ENCODE results near the gene KIF26B.
"Not testable (repeated sequence)": the region's sequence is repeated elsewhere in the genome, so short reads cannot be mapped to it uniquely, and the experiment has no call there.

Gene KIF26B

DNA sequence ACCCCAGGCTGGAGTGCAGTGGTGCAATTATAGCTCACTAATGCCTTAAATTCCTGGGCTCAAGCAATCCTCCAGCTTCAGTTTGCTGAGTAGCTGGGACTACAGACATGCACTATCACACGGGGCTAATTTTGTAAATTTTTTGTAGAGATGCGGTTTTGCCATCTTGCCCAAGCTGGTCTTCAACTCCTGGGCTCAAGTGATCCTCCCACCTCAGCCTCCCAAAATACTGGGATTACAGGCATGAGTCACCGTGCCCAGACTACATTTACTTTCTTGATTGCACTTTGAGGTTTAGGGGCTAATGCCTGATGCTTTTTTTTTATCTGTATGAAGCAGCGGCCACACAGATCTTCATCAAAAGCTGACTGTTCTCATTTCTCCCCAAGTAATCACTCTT lies 124.6 kb downstream of the KIF26B start:
- DNase-seq (ENCODE audit: low spot score), result no peak

DNA sequence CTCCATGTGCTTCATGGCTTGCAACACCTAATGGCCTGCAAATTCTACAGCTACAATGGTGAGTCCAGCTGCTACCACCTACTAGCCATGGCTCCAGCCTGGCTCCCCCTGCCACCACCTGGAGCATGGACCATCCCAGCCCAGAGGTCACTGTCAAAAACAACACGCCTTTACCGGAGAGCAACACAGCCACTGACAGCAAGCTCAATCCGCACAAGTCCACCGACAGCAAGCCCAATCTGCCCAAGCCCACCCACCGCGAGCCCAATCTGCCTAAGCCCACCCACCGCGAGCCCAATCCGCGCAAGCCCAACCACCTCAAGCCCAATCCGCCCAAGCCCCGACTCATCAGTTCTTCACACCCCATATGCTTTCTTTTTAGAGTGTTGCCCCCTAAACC lies 128.2 kb downstream of the KIF26B start:
- DNase-seq (ENCODE audit: low spot score), result no peak

DNA sequence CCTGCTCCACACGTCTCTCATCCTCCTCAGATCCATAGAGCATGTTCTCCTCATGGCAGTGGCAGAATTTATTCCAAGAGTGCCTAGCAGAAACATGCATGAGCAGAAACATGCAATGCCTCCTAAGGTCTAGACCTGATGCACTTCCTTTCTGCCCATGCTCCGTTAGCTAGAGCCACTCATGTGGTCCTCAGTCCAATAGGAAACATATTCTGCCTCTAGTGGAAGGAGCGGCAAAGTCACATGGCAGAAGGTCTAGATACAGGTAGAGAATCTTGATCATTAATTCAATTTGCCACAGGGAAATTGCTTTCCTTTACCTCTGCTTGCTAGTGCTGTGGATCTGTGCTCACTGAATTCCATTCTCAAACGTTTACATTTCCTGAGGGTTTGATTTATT lies 130.4 kb downstream of the KIF26B start:
- DNase-seq (ENCODE audit: low spot score), result no peak

DNA sequence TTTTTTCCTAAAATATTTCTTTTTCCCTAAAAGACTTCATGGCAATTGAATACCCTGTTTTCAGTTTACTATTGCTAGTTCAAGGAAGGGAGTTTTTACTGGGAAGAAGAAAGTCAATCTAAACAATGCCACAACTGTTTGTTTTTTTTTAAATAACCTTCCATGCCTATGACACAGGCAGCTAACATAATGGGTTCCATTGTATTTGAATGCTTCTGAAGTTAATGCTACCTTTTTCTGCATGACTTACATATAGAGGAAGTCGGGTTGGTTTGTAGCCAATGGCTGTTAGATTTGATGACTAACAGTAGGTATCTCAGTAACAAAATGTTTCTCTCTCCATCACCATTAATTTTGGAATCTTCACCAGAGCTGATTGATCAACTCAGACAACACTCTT lies 134.0 kb downstream of the KIF26B start:
- no peak for DNase-seq (ENCODE audit: low spot score)

DNA sequence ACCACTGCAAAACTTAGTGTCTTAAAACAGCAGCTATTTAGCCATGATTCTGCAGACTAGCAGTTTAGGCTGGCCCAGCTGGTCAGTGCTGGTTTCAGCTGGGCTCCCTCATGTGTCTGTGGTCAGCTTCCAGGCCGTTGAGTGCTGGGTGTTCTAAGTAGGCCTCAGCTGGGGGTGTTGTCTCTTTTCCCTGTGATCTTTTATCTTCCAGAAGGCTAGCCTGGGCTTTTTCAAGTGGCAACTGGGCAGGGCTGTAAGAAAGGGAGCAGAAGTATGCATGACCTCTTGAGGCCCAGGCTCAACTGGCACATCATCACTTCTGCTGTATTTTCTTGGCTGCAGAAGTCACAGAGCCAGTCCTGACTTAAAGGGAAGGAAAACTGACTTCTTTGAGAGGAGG lies 136.1 kb downstream of the KIF26B start:
- no peak for DNase-seq (ENCODE audit: low spot score)

DNA sequence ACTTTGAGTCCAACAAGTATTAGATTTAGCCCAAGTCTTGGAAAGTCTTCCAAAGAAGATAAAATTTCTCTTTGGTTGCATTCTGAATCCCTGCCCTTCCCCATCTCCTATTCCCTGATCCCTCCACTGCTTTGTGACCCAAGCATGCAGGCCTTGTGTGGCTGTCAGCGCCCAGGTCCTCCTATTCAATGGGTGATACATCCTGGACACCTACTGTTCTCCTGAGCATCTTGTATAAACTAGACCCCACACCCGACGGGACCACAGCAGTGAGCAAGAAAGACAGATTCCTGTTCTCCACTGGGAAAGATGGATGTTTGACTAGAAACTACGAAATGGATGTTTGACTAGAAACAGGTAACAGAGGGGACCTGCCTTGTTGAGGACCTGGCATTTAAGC lies 136.6 kb downstream of the KIF26B start:
- DNase-seq (ENCODE audit: low spot score), result no peak

DNA sequence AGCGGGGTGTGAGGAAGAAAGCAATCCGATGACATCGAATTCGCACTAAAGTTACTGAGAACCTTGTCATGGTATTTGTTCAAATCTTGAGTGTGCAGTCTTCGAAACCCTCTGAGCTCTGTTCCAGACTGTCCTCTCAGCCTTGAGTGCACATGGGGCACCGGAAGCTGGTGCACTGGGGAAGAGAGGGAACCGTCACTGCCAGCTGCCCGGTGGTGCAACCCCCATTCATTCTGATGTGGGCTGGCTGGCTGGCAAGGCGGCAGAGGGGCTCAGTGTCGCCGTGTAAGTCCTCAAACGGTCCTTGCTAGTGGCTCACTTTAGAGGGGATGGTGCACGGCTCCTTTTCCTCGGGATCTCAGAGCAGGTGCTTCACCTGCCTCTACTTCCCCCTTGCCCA lies 137.4 kb downstream of the KIF26B start:
- DNase-seq (ENCODE audit: low spot score), result no peak

DNA sequence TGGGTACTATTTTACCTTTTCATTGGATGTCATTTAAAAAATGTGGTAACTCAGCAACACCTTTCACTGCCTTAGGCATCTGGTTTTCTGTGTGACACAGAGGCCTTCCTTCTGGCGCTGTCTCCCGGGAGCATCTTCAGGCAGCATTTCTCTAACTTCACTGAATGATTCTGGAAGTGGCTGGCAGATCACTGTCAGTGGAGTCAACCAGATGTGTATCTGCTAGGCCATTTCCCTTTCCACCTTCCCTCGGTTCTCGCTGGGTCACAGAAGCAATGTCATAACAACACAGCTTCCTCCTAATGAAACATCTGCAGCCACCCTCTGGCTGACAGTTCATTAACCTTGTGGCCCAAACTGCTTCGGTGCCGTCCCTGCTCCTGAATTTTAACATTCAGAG lies 137.8 kb downstream of the KIF26B start:
- no peak for DNase-seq (ENCODE audit: low spot score)

DNA sequence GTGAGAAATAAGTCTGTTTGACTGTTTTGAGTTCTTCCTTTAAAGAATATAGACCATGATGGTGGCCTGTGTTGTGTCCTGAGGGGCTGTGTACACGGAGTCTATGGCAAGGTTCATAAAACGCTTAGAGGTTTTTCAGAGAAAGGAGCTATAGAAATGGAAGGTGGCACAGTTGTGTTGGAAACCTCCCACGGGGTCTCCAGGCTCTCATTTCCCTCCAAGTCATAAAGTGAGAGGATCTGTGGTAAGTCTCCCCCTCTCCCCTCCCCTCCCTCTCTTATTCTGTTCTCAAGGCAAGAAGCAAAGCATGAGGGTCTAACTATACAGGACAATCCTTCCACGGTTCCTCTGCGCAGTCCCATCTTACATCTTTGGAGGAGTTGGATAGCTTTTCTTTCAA lies 139.2 kb downstream of the KIF26B start:
- no peak for DNase-seq (ENCODE audit: low spot score)

DNA sequence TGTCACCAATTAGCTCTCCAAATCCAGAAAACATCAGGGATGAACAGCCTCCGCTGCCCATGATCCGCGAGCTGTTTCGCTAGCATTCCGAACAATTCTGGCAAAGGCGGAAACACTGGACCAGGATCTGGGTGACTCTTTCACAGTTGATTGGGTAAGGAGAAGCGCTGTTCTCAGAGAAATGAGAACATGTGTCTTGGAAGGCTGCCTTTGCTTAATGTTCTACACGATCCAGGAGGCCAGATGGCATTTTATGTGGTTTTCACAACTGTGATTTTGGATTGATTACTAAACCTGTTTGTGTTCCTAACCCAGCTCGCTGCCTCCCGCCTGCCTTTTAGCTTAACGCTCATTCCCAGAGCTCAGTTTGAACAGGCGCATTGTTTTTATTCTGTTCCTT lies 144.0 kb downstream of the KIF26B start:
- DNase-seq (ENCODE audit: low spot score), result no peak

DNA sequence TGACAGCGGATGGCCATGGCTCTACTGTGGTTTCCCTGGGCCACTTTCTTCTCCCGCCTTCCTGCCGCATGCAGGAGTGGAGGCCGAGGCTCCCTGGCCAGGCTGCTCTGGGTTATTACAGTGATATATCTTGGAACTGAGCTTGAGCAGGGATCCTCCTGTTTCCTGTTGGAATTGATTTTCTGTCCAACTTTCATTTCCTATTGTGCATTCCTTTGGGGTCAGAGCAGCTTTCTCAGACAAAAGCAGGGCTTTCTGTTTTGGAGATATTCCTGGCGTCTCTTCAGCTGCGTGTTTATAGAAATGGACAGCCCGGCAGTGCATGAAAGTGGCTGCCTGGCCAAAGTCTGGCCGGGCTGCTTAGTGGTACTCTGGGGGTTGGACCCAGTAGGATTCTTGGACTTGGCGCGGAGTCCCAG lies 146.4 kb downstream of the KIF26B start:
- no peak for DNase-seq (ENCODE audit: low spot score)

DNA sequence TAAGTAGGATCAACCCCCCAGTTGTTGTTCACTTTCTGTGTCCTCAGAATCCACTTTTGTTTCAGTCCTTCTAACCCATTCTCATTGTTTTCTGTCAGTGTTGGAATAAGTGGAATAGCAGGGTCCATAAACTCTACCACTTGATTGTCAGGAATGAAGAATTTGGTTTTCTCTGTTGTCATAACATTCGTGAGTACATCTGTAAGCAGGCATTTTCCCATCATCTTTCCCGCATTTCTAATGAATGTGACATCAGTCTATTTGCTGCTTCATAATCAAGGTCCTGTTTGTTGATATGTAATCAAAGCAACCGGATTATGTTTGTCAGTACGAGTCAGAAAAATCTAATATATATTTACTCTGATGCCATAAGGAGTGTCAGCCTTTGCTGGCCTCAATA lies 147.1 kb downstream of the KIF26B start:
- DNase-seq (ENCODE audit: low spot score), result no peak

DNA sequence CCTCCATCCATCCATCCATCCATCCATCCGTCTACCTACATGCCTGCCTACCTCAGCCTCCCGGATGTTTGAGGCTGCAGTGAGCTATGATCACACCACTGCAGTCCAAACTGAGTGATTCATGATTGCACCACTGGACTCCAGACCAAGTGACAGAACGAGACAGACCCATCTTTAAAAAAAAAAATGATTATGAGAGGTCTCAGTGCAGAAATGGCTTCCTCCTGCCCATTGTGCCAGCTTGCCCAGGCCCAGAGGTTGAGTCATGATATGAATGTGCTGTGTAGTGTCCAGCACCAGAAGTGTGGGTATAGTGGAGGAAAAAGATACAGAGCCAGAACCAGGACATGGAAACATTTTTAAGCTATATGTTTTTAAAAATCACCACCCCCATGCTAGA lies 149.9 kb downstream of the KIF26B start:
- DNase-seq (ENCODE audit: low spot score), result no peak

DNA sequence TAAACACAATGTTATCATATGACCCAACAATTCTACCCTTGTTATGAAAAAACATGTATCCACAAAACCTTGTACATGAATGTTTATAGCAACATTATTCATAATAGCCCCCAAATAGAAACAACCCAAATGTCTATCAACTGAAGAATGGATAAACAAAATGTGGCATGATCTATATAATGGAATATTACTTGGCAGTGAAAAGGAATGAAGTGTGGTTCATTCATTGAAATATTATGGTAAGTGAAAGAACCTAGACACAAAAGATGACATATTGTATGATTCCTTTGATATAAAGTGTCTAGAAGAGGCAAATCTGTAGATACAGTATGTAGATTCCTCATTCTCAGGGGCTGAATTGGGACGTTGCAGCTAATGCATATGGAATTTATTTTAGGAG lies 151.2 kb downstream of the KIF26B start:
- DNase-seq (ENCODE audit: low spot score), result no peak

DNA sequence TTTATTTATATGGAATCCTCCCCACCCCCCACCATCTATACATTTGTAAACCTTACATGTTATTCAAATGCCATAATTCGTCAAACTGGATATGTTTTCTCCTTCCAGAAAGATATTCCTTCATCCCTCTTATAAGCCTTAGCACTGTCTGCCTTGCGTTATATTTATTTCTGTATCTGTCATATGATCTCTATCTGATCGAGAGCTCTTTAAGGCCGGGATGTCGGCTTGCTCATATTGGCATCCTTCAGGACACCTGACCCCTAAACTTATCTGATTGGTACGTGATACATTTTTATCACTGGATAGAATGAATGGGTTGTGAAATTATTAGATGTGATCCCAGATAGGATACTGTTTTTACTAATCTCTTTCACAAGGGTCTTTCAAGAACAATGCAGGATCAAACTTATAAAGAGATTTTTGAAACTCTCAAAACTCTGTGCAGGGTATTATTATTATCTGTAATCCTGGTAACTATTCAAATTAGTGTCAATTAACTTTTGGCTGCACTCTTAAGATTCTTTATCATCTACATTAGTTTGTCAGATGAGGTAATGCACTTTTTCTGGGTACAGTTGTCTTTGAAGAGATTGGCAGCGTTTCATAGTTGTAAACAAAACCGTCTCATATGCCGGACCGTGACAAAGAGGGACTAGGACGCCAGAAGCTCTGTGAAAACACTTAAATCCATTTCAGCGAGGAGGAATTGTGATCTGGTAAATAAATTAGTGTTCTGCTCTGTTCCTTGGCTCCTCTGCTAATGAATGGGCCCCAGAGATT lies 152.0 kb downstream of the KIF26B start:
- DNase-seq (ENCODE audit: low spot score), result no peak

DNA sequence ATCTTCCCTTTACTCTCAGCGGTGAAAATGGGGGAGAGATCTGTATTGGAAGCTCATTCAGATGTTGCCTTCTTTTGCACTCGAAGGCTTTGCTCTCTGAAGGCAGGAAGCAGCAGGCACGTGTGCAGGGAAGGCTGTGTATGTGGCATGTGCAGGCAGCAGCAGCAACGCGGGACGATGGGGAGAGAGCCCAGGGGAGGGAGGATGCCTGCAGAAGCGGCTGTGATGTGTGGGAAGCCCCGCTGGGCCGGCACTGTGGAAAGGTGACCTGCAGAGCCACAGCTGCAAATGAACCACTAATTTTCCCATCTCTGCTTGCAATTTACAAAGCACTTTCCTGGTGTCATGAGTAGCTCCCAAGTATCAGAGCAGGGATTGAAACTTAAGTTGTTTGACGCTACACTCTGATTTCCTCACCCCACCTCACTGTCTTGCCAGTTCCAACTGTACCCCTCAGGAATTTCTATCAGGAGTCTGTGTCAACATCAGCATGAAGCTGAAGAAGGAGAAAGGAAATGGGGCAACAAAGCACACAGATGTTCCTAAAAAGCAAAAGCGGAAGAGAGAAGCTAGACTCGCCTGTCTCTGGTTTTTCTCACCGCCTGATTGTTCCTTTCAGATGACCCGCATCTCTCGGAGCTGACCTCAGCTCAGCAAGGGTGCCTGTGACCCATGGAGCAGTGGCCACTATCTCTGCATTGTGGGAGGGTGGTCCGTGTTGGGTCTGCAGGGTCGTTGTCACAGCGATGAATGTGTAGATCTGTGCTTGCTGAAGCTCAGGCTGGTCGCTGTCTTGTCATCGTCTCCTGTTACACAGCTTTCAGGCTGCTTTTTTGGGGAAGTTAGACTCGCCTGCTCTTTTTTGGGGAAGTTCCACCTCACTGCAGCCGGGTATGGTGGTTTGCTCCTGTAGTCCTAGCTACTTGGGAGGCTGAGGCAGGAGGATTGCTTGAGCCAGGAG lies 156.1 kb downstream of the KIF26B start:
- DNase-seq (ENCODE audit: low spot score), result no peak

DNA sequence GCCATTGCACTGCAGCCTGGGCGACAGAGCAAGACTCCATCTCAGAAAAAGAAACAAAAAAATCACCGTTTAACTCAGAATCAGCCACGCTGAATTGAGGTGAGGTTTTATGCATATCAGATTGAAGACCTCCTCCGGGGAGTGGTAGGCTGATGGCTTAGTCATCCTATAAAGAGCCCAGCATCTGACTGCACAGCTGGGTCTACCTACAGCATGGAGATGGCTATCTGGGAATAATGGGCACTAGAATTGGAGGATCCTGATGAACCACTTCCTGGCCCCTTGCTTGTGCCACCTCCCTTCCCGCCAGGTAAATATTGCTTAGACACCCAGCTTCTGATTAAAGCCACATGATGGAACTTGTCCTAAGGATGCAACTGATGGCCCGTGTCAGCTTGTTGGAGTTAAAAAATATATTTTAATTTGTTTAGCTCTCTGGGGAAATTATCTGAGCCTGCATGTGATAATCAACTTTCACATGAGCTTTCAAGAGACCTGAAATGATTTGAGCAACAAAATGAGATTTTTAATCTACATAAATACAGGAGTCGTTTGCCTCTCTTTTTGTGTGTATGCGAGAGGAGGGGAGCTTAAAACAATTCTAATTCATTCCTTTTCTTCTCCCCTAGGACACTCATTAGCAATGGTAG lies 157.2 kb downstream of the KIF26B start:
- DNase-seq (ENCODE audit: low spot score), result no peak

DNA sequence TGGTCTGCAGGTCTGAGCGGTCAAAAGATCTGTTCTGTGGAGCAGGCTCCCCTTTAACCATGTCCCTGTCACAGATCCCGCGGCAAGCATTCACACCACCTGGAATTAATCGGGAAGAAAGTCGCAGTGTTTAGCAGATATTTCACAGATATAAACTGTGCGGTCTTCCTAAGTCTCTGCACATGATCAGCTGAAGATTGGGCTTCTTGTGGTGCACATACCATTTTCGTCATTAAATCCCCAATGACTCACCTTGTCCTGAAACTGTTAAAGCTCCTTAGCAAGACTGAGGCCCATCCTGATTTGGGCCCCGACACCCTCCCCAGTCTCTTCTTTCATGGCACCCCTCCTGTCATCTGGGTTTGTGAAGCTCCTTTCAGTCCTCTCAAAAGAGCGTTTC lies 158.8 kb downstream of the KIF26B start:
- DNase-seq (ENCODE audit: low spot score), result no peak

DNA sequence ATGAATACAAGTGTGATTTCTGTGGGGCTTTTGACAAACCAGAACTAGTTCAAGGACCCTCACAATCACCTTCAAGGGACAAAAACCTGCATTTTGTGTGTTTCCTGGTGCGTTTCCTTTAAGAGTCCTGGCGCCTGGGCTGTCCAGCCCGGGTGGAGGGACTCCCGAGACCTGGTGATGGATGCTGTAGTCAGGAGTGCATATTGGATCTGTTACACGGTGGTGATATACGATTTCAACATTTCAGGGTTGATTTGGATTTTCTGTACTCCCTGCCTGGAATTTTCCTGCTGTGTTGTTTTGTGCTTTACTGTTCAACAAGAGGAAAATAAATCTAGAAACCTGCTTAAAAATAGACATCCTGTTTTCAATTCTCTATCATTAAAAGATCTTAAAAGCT lies 162.0 kb downstream of the KIF26B start:
- DNase-seq (ENCODE audit: low spot score), result no peak

DNA sequence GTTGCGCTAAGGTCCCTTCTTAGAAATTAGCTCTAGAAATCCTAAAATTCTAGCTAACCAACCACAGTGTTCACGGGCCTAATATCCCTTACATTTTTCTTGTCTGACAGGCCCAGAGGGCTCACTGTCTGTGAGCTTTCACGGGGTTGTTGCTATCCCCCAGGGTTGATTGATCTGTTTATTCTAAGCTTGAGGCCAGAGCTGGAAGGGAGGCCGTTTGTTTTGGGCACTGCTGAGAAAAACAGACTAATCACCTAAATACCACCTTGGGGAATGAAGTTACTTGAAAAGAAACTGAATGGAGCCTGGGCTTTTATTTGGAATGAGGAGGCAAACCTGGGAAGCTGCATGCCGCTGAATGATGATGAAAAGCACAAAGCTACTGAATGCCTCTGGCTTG lies 162.4 kb downstream of the KIF26B start:
- DNase-seq (ENCODE audit: low spot score), result no peak

DNA sequence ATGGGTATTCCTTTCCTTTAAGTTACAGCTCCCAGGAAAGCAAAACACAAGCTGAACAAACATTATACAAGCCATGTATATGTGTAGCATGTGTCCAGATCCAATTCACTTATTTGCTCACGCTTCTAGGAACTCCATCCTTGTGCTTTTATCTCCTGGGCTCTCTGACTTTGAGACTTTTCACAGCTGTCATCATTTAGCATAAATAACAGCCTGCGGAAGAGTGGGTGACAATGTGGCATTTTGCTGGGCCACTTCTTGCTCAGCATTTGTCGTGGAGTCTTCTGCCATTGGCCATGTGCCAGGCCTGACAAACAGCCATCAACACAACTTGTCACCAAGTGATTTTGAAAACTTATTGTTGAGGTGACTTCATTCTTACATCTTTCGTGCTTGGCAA lies 164.3 kb downstream of the KIF26B start:
- no peak for DNase-seq (ENCODE audit: low spot score)

DNA sequence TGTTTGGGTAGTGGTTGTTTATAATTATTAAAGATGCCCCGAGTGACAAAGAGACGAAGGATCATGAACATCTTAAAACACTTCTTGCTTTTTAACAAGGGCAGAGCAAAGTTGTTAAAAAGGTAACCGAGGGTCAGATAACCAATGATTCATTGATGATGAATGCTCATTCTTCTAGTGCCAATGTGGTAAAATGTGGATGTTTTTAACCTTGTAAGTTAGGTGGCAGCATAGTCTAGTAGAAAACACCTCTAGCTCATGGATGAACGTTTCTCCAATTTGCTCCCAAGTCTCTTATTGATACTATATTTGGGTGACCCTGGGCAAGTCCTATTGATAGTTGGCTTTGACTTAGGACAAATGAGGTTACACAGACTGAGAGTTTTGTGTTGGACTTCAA lies 167.9 kb downstream of the KIF26B start:
- DNase-seq (ENCODE audit: low spot score), result no peak

DNA sequence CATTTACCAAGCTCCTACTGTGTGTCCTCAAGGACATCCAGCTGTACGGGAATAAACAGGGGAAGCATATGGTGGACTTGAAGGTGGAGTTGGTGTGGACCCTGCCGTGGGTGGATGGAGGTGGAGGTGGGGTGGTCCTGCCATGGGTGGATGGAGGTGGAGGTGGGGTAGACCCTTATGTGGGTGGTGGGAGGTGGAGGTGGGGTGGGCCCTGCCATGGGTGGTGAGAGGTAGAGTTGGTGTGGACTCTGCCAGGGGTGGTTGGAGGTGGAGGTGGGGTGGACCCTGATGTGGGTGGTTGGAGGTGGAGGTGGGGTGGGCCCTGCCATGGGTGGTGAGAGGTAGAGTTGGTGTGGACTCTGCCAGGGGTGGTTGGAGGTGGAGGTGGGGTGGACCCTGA lies 169.0 kb downstream of the KIF26B start:
- DNase-seq (ENCODE audit: low spot score), result not testable (repeated sequence)
